ENCODE data around the gene TASP1. TPM values are rescaled to one million over a fixed set of nuclear protein-coding genes. Genes with fewer than 3 reads are reported as not detected.

Gene TASP1
- total RNA-seq, 1 experiment from 2014 or later: 25.9 TPM

- DNase-seq: no peak
- no peaks in the 10 kb centered on the region for H3K4me1 ChIP-seq (replicated peaks; ENCODE audit: insufficient read depth)
- no peak overlapping the region for H3K4me2 ChIP-seq
- peaks cover 7% of the 10 kb centered on the region; the same call in 1 of the 2 replicates for H4K20me1 ChIP-seq (ENCODE audit: insufficient read depth)
- CTCF ChIA-PET: no interaction called here
- no peaks in the 10 kb centered on the region for H3K79me2 ChIP-seq (ENCODE audit: low read depth)
- H3K27me3 ChIP-seq (ENCODE audit: insufficient read depth, low read depth): no peaks in the 10 kb centered on the region
- no peak overlapping the region for H3K4me3 ChIP-seq
- intact Hi-C loops (cut with micrococcal nuclease; ENCODE audit: unreplicated experiment): no loop called here
- H3K36me3 ChIP-seq (ENCODE audit: low read depth): peaks cover 11% of the 10 kb centered on the region; the same call in 1 of the 2 replicates
- no peak overlapping the region for H2AFZ ChIP-seq
- H3K27ac ChIP-seq: no peak overlapping the region
- no peaks in the 10 kb centered on the region for H3F3A ChIP-seq (ENCODE audit: insufficient read depth, low read depth)
- no peaks in the 10 kb centered on the region for H3K9me3 ChIP-seq (ENCODE audit: insufficient read depth, low read depth)
- no TSS peak for BruUV-seq (replicated peaks)
- POLR2A ChIA-PET (ENCODE audit: unreplicated experiment): no interaction called here
- no peaks in the 10 kb centered on the region for H3K9me2 ChIP-seq (ENCODE audit: insufficient read depth)
- TF ChIP-seq EZH2 (IDR thresholded peaks at IDR 0.05; ENCODE audit: low read depth): no peak
- no peak for TF ChIP-seq CTCF (conservative IDR thresholded peaks at IDR 0.05)
Measured at GRCh38 chr20:13613917-13614316, 24.8 kb downstream of the TASP1 start.

- POLR2A ChIA-PET (ENCODE audit: unreplicated experiment): no interaction called here
- Histone ChIP-seq H4K20me1 (ENCODE audit: insufficient read depth) (peaks cover 7% of the 10 kb centered on the region; the same call in 1 of the 2 replicates), H3K27me3 (ENCODE audit: insufficient read depth, low read depth) (no peaks in the 10 kb centered on the region), H3K4me1 (replicated peaks; ENCODE audit: insufficient read depth) (no peaks in the 10 kb centered on the region), H3K4me3 (no peak overlapping the region), H3K79me2 (ENCODE audit: low read depth) (no peaks in the 10 kb centered on the region), H3K9me2 (ENCODE audit: insufficient read depth) (no peaks in the 10 kb centered on the region), H3K36me3 (ENCODE audit: low read depth) (peaks cover 12% of the 10 kb centered on the region; the same call in 1 of the 2 replicates), H3F3A (ENCODE audit: insufficient read depth, low read depth) (no peaks in the 10 kb centered on the region), H3K9me3 (ENCODE audit: insufficient read depth, low read depth) (no peaks in the 10 kb centered on the region), H2AFZ (no peak overlapping the region), H3K4me2 (no peak overlapping the region), H3K27ac (no peak overlapping the region)
- TF ChIP-seq EZH2 (IDR thresholded peaks at IDR 0.05; ENCODE audit: low read depth) (no peak), CTCF (conservative IDR thresholded peaks at IDR 0.05) (no peak)
- intact Hi-C loops (cut with micrococcal nuclease; ENCODE audit: unreplicated experiment): no loop called here
- BruUV-seq (replicated peaks): no TSS peak
- DNase-seq: no peak
- CTCF ChIA-PET: no interaction called here
Measured at GRCh38 chr20:13611611-13612125, 27.1 kb downstream of the TASP1 start.

- no peaks in the 10 kb centered on the region for H3K9me2 ChIP-seq (ENCODE audit: insufficient read depth)
- H3K9me3 ChIP-seq (ENCODE audit: insufficient read depth, low read depth): no peaks in the 10 kb centered on the region
- TF ChIP-seq EZH2 (IDR thresholded peaks at IDR 0.05; ENCODE audit: low read depth) (no peak), CTCF (conservative IDR thresholded peaks at IDR 0.05) (no peak)
- no peak overlapping the region for H3K4me2 ChIP-seq
- no peaks in the 10 kb centered on the region for H3F3A ChIP-seq (ENCODE audit: insufficient read depth, low read depth)
- CTCF ChIA-PET: no interaction called here
- no peaks in the 10 kb centered on the region for H3K27me3 ChIP-seq (ENCODE audit: insufficient read depth, low read depth)
- POLR2A ChIA-PET (ENCODE audit: unreplicated experiment): no interaction called here
- no peak overlapping the region for H3K27ac ChIP-seq
- no TSS peak for BruUV-seq (replicated peaks)
- H2AFZ ChIP-seq: no peak overlapping the region
- peaks cover 12% of the 10 kb centered on the region; the same call in 1 of the 2 replicates for H3K36me3 ChIP-seq (ENCODE audit: low read depth)
- H3K4me3 ChIP-seq: no peak overlapping the region
- no peak for DNase-seq
- no peaks in the 10 kb centered on the region for H3K4me1 ChIP-seq (replicated peaks; ENCODE audit: insufficient read depth)
- peaks cover 7% of the 10 kb centered on the region; the same call in 1 of the 2 replicates for H4K20me1 ChIP-seq (ENCODE audit: insufficient read depth)
- intact Hi-C loops (cut with micrococcal nuclease; ENCODE audit: unreplicated experiment): no loop called here
- no peaks in the 10 kb centered on the region for H3K79me2 ChIP-seq (ENCODE audit: low read depth)
Measured at GRCh38 chr20:13610184-13610583, 28.5 kb downstream of the TASP1 start.

Data from PC-9 (cell line).